WTC11 (cell line): Measurements from ENCODE around the gene R3HCC1L. TPM values are rescaled to one million over a fixed set of nuclear protein-coding genes. Genes with fewer than 3 reads are reported as not detected.

Experiments
- ATAC-seq: fragments of 200-7000 bp; cut with Tn5 transposase; 2 replicates; pipeline ENCODE4 v1.10.0; 2021; ENCODE audit warnings: mild to moderate bottlenecking, moderate library complexity
- CTCF ChIA-PET: fragments of 300-600 bp; sonication (Branson Sonifier 250); formaldehyde crosslinking; loops from one replicate; lab custom pipeline; 2021; ENCODE audit warnings: antibody characterized with exemption; lab: Charles Lee
- POLR2A ChIA-PET: fragments of 350-600 bp; sonication (Branson Sonifier 250); formaldehyde crosslinking; loops from one replicate; lab custom pipeline; 2021; ENCODE audit warnings: antibody characterized with exemption; lab: Charles Lee
- DNase-seq: peaks from one replicate; pipeline ENCODE4 v3.0.0; 2021; ENCODE audit warnings: low spot score
- H3K27ac Mint-ChIP-seq: 2 replicates; pipeline ENCODE4 v1.8.0; 2021; ENCODE audit warnings: mixed read lengths
- H3K27me3 Mint-ChIP-seq: 2 replicates; pipeline ENCODE4 v1.8.0; 2021; ENCODE audit warnings: low read depth, mild to moderate bottlenecking, moderate library complexity, mixed read lengths
- H3K36me3 Mint-ChIP-seq: 2 replicates; pipeline ENCODE4 v1.8.0; 2021; ENCODE audit warnings: mixed read lengths
- H3K4me1 Mint-ChIP-seq: 2 replicates; pipeline ENCODE4 v1.8.0; 2022; ENCODE audit warnings: mixed read lengths
- H3K4me3 Mint-ChIP-seq: 2 replicates; pipeline ENCODE4 v1.8.0; 2021; ENCODE audit warnings: mild to moderate bottlenecking, moderate library complexity, mixed read lengths
- H3K9me3 Mint-ChIP-seq: 2 replicates; pipeline ENCODE4 v1.8.0; 2021; ENCODE audit warnings: mixed read lengths
- ELF4 ChIP-seq: sonication (generic); formaldehyde crosslinking; IDR thresholded peaks from 2 replicates; pipeline ENCODE4 v1.8.1; 2022; ENCODE audit warnings: low read depth, mild to moderate bottlenecking, moderate library complexity, missing genetic modification reagents
- ETV6 ChIP-seq: sonication (generic); formaldehyde crosslinking; IDR thresholded peaks from 2 replicates; pipeline ENCODE4 v1.8.1; 2022; ENCODE audit warnings: mild to moderate bottlenecking, missing genetic modification reagents
- JUN ChIP-seq: sonication (generic); formaldehyde crosslinking; IDR thresholded peaks from 2 replicates; pipeline ENCODE4 v1.8.0; 2023; ENCODE audit warnings: mild to moderate bottlenecking, missing genetic modification reagents
- NR1H2 ChIP-seq: sonication (generic); formaldehyde crosslinking; IDR thresholded peaks from 2 replicates; pipeline ENCODE4 v1.9.0; 2021; ENCODE audit warnings: mild to moderate bottlenecking, moderate library complexity, missing genetic modification reagents
- NR3C1 ChIP-seq: sonication (generic); formaldehyde crosslinking; conservative IDR thresholded peaks from 2 replicates; pipeline ENCODE4 v1.8.1; 2023; ENCODE audit warnings: low read depth, mild to moderate bottlenecking, missing genetic modification reagents
- PRRX2 ChIP-seq: fragments of 250-450 bp; sonication (Bioruptor Pico); IDR thresholded peaks from 2 replicates; pipeline ENCODE4 v1.8.0; 2021; ENCODE audit warnings: mild to moderate bottlenecking
- TEAD1 ChIP-seq: sonication (generic); formaldehyde crosslinking; IDR thresholded peaks from 2 replicates; pipeline ENCODE4 v1.8.0; 2022; ENCODE audit warnings: mild to moderate bottlenecking, missing genetic modification reagents
- ZNF138 ChIP-seq: sonication (generic); formaldehyde crosslinking; conservative IDR thresholded peaks from 2 replicates; pipeline ENCODE4 v1.8.1; 2022; ENCODE audit warnings: mild to moderate bottlenecking, moderate library complexity, missing genetic modification reagents
- ZNF263 ChIP-seq: sonication (generic); formaldehyde crosslinking; IDR thresholded peaks from 2 replicates; pipeline ENCODE4 v1.8.1; 2022; ENCODE audit warnings: low read depth, mild to moderate bottlenecking, moderate library complexity, missing genetic modification reagents
- ZNF423 ChIP-seq: fragments of 250-450 bp; sonication (Bioruptor Pico); IDR thresholded peaks from 2 replicates; pipeline ENCODE4 v2.1.2; 2022; ENCODE audit warnings: mild to moderate bottlenecking, moderate library complexity
- total RNA-seq: library from RNA; stranded (reverse); gene quantifications from 3 replicates; pipeline ENCODE4 v1.2.3, GENCODE V29; 2021
- TF ChIP-seq, protein P1 (sequence below): sonication (generic); formaldehyde crosslinking; IDR thresholded peaks from 2 replicates; pipeline ENCODE4 v1.8.0; 2022; ENCODE audit warnings: mild to moderate bottlenecking, missing genetic modification reagents
- TF ChIP-seq, protein P2 (sequence below): sonication (generic); formaldehyde crosslinking; IDR thresholded peaks from 2 replicates; pipeline ENCODE4 v1.8.1; 2022; ENCODE audit warnings: mild to moderate bottlenecking, missing genetic modification reagents, moderate library complexity, borderline replicate concordance
- TF ChIP-seq, protein P3 (sequence below): fragments of 200-600 bp; IDR thresholded peaks from 2 replicates; pipeline ENCODE4 v1.8.0; 2022; ENCODE audit warnings: antibody characterized with exemption
- TF ChIP-seq, protein P4 (sequence below): sonication (generic); formaldehyde crosslinking; IDR thresholded peaks from 2 replicates; pipeline ENCODE4 v1.8.0; 2022; ENCODE audit warnings: mild to moderate bottlenecking, missing genetic modification reagents
- TF ChIP-seq, protein P5 (sequence below): fragments of 250-450 bp; sonication (Bioruptor Pico); conservative IDR thresholded peaks from 2 replicates; pipeline ENCODE4 v1.9.0; 2021; ENCODE audit warnings: mild to moderate bottlenecking
- TF ChIP-seq, protein P6 (sequence below): sonication (generic); formaldehyde crosslinking; IDR thresholded peaks from 2 replicates; pipeline ENCODE4 v1.8.0; 2022; ENCODE audit warnings: mild to moderate bottlenecking, missing genetic modification reagents
- TF ChIP-seq, protein P7 (sequence below): sonication (generic); formaldehyde crosslinking; IDR thresholded peaks from 2 replicates; pipeline ENCODE4 v1.8.1; 2022; ENCODE audit warnings: mild to moderate bottlenecking, moderate library complexity, missing genetic modification reagents
- TF ChIP-seq, protein P8 (sequence below): sonication (generic); formaldehyde crosslinking; IDR thresholded peaks from 2 replicates; pipeline ENCODE4 v1.8.0; 2023; ENCODE audit warnings: missing genetic modification reagents, mild to moderate bottlenecking, borderline replicate concordance

The R3HCC1L gene
- total RNA-seq, 1 experiment from 2014 or later, result 14.7 TPM

DNA sequence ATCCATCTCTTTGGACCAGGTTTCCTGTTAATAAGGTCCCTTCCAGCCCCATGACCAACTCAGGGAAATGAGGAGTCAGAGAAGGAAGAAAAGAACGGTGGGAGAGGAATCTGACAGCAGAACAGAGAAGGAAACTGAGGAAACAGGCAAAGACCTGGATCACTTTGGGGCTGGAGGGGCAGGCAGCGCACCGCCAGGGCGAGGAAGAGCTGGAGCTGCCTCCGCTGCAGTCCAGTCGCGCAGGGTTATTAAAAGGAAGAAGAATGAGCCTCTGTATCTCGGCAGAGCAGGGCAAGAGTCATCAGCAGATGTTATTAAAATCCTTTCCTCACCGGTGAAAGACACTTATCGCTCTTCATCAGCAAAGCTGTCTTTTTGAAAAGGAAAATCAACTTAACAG, 37.7 kb upstream of the R3HCC1L start:
- ATAC-seq (no peak), DNase-seq (no peak)
- Mint-ChIP-seq H3K9me3 (no peaks in the 10 kb centered on the region), H3K27ac (no peak overlapping the region), H3K4me1 (peaks cover 15% of the 10 kb centered on the region), H3K36me3 (no peaks in the 10 kb centered on the region), H3K27me3 (no peaks in the 10 kb centered on the region), H3K4me3 (no peak overlapping the region)
- TF ChIP-seq, protein P1, sequence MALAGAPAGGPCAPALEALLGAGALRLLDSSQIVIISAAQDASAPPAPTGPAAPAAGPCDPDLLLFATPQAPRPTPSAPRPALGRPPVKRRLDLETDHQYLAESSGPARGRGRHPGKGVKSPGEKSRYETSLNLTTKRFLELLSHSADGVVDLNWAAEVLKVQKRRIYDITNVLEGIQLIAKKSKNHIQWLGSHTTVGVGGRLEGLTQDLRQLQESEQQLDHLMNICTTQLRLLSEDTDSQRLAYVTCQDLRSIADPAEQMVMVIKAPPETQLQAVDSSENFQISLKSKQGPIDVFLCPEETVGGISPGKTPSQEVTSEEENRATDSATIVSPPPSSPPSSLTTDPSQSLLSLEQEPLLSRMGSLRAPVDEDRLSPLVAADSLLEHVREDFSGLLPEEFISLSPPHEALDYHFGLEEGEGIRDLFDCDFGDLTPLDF (CRISPR knock-in tag), result no peak
- TF ChIP-seq ZNF423 (CRISPR knock-in tag) (no peak), NR1H2 (CRISPR knock-in tag) (no peak), ZNF138 (no peak), PRRX2 (no peak), TEAD1 (no peak), NR3C1 (CRISPR knock-in tag) (no peak), JUN (no peak), ETV6 (CRISPR knock-in tag) (no peak), ZNF263 (CRISPR knock-in tag) (no peak), ELF4 (no peak)
- TF ChIP-seq, protein P2, sequence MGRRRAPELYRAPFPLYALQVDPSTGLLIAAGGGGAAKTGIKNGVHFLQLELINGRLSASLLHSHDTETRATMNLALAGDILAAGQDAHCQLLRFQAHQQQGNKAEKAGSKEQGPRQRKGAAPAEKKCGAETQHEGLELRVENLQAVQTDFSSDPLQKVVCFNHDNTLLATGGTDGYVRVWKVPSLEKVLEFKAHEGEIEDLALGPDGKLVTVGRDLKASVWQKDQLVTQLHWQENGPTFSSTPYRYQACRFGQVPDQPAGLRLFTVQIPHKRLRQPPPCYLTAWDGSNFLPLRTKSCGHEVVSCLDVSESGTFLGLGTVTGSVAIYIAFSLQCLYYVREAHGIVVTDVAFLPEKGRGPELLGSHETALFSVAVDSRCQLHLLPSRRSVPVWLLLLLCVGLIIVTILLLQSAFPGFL (CRISPR knock-in tag), result no peak
- TF ChIP-seq, protein P3, sequence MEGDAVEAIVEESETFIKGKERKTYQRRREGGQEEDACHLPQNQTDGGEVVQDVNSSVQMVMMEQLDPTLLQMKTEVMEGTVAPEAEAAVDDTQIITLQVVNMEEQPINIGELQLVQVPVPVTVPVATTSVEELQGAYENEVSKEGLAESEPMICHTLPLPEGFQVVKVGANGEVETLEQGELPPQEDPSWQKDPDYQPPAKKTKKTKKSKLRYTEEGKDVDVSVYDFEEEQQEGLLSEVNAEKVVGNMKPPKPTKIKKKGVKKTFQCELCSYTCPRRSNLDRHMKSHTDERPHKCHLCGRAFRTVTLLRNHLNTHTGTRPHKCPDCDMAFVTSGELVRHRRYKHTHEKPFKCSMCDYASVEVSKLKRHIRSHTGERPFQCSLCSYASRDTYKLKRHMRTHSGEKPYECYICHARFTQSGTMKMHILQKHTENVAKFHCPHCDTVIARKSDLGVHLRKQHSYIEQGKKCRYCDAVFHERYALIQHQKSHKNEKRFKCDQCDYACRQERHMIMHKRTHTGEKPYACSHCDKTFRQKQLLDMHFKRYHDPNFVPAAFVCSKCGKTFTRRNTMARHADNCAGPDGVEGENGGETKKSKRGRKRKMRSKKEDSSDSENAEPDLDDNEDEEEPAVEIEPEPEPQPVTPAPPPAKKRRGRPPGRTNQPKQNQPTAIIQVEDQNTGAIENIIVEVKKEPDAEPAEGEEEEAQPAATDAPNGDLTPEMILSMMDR, result no peak
- TF ChIP-seq, protein P4, sequence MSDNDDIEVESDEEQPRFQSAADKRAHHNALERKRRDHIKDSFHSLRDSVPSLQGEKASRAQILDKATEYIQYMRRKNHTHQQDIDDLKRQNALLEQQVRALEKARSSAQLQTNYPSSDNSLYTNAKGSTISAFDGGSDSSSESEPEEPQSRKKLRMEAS (CRISPR knock-in tag), result no peak
- TF ChIP-seq, protein P5, sequence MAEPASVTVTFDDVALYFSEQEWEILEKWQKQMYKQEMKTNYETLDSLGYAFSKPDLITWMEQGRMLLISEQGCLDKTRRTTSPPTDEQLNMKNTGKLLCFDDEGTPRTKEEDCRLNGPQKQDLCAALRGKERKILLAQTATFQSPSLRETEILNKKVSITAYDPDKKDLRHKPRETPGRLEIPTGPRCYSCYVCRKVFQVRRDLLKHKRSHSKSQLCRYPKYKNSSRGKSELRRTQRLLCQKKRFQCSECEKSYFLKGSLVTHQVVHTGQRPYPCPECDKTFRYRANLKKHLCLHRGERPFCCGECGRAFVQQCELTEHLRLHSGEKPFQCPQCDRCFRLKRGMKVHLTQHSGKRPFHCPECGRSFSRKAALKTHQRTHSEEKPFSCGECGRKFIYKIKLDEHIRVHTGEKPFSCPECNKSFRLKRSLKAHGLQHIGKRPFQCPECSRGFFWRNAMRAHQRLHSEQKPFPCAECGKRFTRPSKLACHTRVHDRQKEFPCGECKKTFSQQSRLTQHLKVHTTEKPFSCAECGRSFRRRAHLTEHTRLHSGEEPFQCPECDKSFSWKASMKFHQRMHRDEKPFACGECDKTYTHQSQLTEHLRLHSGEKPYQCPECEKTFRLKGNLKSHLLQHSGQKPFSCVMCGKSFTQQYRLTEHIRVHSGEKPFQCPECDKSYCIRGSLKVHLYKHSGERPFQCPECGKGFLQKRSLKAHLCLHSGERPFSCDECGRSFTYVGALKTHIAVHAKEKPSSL (CRISPR knock-in tag), result no peak
- TF ChIP-seq, protein P6, sequence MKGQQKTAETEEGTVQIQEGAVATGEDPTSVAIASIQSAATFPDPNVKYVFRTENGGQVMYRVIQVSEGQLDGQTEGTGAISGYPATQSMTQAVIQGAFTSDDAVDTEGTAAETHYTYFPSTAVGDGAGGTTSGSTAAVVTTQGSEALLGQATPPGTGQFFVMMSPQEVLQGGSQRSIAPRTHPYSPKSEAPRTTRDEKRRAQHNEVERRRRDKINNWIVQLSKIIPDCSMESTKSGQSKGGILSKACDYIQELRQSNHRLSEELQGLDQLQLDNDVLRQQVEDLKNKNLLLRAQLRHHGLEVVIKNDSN (CRISPR knock-in tag), result no peak
- TF ChIP-seq, protein P7, sequence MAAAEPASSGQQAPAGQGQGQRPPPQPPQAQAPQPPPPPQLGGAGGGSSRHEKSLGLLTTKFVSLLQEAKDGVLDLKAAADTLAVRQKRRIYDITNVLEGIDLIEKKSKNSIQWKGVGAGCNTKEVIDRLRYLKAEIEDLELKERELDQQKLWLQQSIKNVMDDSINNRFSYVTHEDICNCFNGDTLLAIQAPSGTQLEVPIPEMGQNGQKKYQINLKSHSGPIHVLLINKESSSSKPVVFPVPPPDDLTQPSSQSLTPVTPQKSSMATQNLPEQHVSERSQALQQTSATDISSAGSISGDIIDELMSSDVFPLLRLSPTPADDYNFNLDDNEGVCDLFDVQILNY (CRISPR knock-in tag), result no peak
- TF ChIP-seq, protein P8, sequence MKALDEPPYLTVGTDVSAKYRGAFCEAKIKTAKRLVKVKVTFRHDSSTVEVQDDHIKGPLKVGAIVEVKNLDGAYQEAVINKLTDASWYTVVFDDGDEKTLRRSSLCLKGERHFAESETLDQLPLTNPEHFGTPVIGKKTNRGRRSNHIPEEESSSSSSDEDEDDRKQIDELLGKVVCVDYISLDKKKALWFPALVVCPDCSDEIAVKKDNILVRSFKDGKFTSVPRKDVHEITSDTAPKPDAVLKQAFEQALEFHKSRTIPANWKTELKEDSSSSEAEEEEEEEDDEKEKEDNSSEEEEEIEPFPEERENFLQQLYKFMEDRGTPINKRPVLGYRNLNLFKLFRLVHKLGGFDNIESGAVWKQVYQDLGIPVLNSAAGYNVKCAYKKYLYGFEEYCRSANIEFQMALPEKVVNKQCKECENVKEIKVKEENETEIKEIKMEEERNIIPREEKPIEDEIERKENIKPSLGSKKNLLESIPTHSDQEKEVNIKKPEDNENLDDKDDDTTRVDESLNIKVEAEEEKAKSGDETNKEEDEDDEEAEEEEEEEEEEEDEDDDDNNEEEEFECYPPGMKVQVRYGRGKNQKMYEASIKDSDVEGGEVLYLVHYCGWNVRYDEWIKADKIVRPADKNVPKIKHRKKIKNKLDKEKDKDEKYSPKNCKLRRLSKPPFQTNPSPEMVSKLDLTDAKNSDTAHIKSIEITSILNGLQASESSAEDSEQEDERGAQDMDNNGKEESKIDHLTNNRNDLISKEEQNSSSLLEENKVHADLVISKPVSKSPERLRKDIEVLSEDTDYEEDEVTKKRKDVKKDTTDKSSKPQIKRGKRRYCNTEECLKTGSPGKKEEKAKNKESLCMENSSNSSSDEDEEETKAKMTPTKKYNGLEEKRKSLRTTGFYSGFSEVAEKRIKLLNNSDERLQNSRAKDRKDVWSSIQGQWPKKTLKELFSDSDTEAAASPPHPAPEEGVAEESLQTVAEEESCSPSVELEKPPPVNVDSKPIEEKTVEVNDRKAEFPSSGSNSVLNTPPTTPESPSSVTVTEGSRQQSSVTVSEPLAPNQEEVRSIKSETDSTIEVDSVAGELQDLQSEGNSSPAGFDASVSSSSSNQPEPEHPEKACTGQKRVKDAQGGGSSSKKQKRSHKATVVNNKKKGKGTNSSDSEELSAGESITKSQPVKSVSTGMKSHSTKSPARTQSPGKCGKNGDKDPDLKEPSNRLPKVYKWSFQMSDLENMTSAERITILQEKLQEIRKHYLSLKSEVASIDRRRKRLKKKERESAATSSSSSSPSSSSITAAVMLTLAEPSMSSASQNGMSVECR (CRISPR knock-in tag), result no peak
- CTCF ChIA-PET, result no interaction called here
- POLR2A ChIA-PET, result no interaction called here
